Measurements from ENCODE around the gene HSD3B1. TPM values are rescaled to one million over a fixed set of nuclear protein-coding genes. Genes with fewer than 3 reads are reported as not detected.

Gene HSD3B1
- total RNA-seq, 2 experiments from 2014 or later: not detected

DNA sequence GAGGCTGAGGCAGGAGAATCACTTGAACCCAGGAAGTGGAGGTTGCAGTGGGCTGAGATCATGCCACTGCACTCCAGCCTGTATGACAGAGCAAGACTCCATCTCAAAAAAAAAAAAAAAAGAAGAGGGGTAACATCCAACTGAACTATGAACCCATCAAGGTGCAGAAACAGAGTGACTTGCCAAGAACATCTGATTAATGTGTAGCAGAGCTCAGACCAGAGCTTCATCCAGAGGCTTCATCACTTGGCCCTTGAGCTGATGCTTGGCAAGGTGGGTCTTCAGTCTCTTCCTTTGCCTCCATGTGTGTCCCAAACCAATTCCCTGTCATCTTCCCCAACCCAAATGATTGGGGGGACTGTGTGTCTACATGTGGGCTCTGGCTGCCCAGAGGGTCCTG, 32.6 kb downstream of the HSD3B1 start:
- H3K9me3 Mint-ChIP-seq: no peaks in the 10 kb centered on the region
- Histone ChIP-seq H3K27ac (ENCODE audit: low read depth in 1 of 2, low read length in 2 of 2) (no peak overlapping the region), H3K9me3 (ENCODE audit: control insufficient read depth in 1 of 2, insufficient read depth in 1 of 2, low read length in 2 of 2) (no peaks in the 10 kb centered on the region), H3K4me3 (ENCODE audit: low read length) (no peak overlapping the region), H3K4me1 (ENCODE audit: insufficient read depth, low read length) (no peaks in the 10 kb centered on the region), H3K27me3 (ENCODE audit: control insufficient read depth in 1 of 2, insufficient read depth in 2 of 2, low read length in 2 of 2) (no peaks in the 10 kb centered on the region), H3K36me3 (ENCODE audit: insufficient read depth, low read length) (no peaks in the 10 kb centered on the region)
- TF ChIP-seq, protein P1, sequence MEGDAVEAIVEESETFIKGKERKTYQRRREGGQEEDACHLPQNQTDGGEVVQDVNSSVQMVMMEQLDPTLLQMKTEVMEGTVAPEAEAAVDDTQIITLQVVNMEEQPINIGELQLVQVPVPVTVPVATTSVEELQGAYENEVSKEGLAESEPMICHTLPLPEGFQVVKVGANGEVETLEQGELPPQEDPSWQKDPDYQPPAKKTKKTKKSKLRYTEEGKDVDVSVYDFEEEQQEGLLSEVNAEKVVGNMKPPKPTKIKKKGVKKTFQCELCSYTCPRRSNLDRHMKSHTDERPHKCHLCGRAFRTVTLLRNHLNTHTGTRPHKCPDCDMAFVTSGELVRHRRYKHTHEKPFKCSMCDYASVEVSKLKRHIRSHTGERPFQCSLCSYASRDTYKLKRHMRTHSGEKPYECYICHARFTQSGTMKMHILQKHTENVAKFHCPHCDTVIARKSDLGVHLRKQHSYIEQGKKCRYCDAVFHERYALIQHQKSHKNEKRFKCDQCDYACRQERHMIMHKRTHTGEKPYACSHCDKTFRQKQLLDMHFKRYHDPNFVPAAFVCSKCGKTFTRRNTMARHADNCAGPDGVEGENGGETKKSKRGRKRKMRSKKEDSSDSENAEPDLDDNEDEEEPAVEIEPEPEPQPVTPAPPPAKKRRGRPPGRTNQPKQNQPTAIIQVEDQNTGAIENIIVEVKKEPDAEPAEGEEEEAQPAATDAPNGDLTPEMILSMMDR (IDR thresholded peaks at IDR 0.05): no peak
- H3K36me3 Mint-ChIP-seq (ENCODE audit: low read depth): no peaks in the 10 kb centered on the region
- no peaks in the 10 kb centered on the region for H3K4me1 Mint-ChIP-seq (ENCODE audit: low read depth)
- DNase-seq (no peak), ATAC-seq (ENCODE audit: poor library complexity) (no peak)
- no peak overlapping the region for H3K27ac Mint-ChIP-seq
- CTCF ChIA-PET: no interaction called here
- no peak overlapping the region for H3K4me3 Mint-ChIP-seq
- intact Hi-C loops (cut with DNase I, micrococcal nuclease): no loop called here
- H3K27me3 Mint-ChIP-seq: peaks cover 27% of the 10 kb centered on the region
- POLR2A ChIA-PET: no interaction called here

- POLR2A ChIA-PET: no interaction called here
- no peak overlapping the region for H3K27ac Mint-ChIP-seq
- H3K9me3 Mint-ChIP-seq: no peaks in the 10 kb centered on the region
- no peak for ATAC-seq (ENCODE audit: poor library complexity)
- CTCF ChIA-PET: no interaction called here
- Histone ChIP-seq H3K9me3 (ENCODE audit: control insufficient read depth in 1 of 2, insufficient read depth in 1 of 2, low read length in 2 of 2) (no peaks in the 10 kb centered on the region), H3K27me3 (ENCODE audit: control insufficient read depth in 1 of 2, insufficient read depth in 2 of 2, low read length in 2 of 2) (no peaks in the 10 kb centered on the region), H3K27ac (ENCODE audit: low read depth in 1 of 2, low read length in 2 of 2) (no peak overlapping the region), H3K4me1 (ENCODE audit: insufficient read depth, low read length) (no peaks in the 10 kb centered on the region), H3K4me3 (ENCODE audit: low read length) (no peak overlapping the region), H3K36me3 (ENCODE audit: insufficient read depth, low read length) (no peaks in the 10 kb centered on the region)
- no peaks in the 10 kb centered on the region for H3K36me3 Mint-ChIP-seq (ENCODE audit: low read depth)
- no peak overlapping the region for H3K4me3 Mint-ChIP-seq
- peaks cover 27% of the 10 kb centered on the region for H3K27me3 Mint-ChIP-seq
- DNase-seq: no peak
- TF ChIP-seq, protein P1 (IDR thresholded peaks at IDR 0.05): no peak
- intact Hi-C loops (cut with DNase I, micrococcal nuclease): no loop called here
- no peaks in the 10 kb centered on the region for H3K4me1 Mint-ChIP-seq (ENCODE audit: low read depth)
These were observed 34.4 kb downstream of the HSD3B1 start for GRCh38 chr1:119541389-119541788.

DNA sequence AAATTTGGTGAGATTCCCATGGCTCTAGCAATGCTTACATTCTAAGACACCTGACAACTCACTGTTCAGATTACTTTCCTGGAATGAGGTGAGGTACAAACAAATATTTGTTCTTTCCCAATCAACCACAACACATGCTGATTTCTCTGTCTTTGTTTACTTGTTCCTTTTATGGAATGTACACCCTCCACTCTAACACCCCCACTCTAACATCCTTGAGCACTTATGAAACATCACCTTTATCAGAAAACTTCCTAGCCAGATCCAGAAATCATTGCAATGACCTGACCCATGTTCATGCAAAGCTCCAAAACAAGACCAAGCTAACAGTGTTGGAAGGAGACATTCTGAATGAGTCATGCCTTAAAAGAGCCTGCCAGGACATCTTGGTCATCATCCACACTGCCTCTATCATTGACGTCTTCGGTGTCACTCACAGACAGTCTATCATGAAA, 35.5 kb downstream of the HSD3B1 start:
- no peak overlapping the region for H3K4me3 Mint-ChIP-seq
- Histone ChIP-seq H3K36me3 (ENCODE audit: insufficient read depth, low read length) (no peaks in the 10 kb centered on the region), H3K27ac (ENCODE audit: low read depth in 1 of 2, low read length in 2 of 2) (no peak overlapping the region), H3K4me1 (ENCODE audit: insufficient read depth, low read length) (no peaks in the 10 kb centered on the region), H3K9me3 (ENCODE audit: control insufficient read depth in 1 of 2, insufficient read depth in 1 of 2, low read length in 2 of 2) (no peaks in the 10 kb centered on the region), H3K27me3 (ENCODE audit: control insufficient read depth in 1 of 2, insufficient read depth in 2 of 2, low read length in 2 of 2) (no peaks in the 10 kb centered on the region), H3K4me3 (ENCODE audit: low read length) (no peak overlapping the region)
- H3K4me1 Mint-ChIP-seq (ENCODE audit: low read depth): no peaks in the 10 kb centered on the region
- no peaks in the 10 kb centered on the region for H3K9me3 Mint-ChIP-seq
- TF ChIP-seq, protein P1 (IDR thresholded peaks at IDR 0.05): no peak
- no peak for ATAC-seq (ENCODE audit: poor library complexity)
- no peak overlapping the region for H3K27ac Mint-ChIP-seq
- DNase-seq: no peak
- ChIA-PET CTCF (no interaction called here), POLR2A (no interaction called here)
- intact Hi-C loops (cut with DNase I, micrococcal nuclease): no loop called here
- H3K27me3 Mint-ChIP-seq: peaks cover 31% of the 10 kb centered on the region
- no peaks in the 10 kb centered on the region for H3K36me3 Mint-ChIP-seq (ENCODE audit: low read depth)
